H9 (cell line): ENCODE measurements around the gene PTPN22. TPM values are rescaled to one million over a fixed set of nuclear protein-coding genes. Genes with fewer than 3 reads are reported as not detected.

ENCODE experiments used
- DNase-seq: peaks from one replicate; pipeline ENCODE4 v3.0.0-alpha.2; 2017
- H2AFZ ChIP-seq: one replicate; pipeline ENCODE4 v1.6.1; 2013; ENCODE audit warnings: mild to moderate bottlenecking, low read length, control low read depth, moderate library complexity
- H2AK5ac ChIP-seq: 2 replicates; pipeline ENCODE4 v1.6.1; 2013; ENCODE audit warnings: low read length, control low read depth, mixed read lengths; ENCODE audit not compliant: insufficient read length
- H2BK120ac ChIP-seq: one replicate; pipeline ENCODE4 v1.6.1; 2013; ENCODE audit warnings: low read depth, mild to moderate bottlenecking, low read length, control low read depth, inconsistent platforms; ENCODE audit not compliant: poor library complexity, severe bottlenecking
- H2BK12ac ChIP-seq: 2 replicates; pipeline ENCODE4 v1.6.1; 2013; ENCODE audit warnings: low read length, control low read depth, mixed read lengths, low read depth; ENCODE audit not compliant: insufficient read length
- H2BK15ac ChIP-seq: 2 replicates; pipeline ENCODE4 v1.6.1; 2013; ENCODE audit warnings: low read depth, low read length, control low read depth
- H2BK20ac ChIP-seq: one replicate; pipeline ENCODE4 v1.6.1; 2013; ENCODE audit warnings: low read depth, mild to moderate bottlenecking, low read length, control low read depth, inconsistent platforms; ENCODE audit not compliant: poor library complexity, severe bottlenecking
- H2BK5ac ChIP-seq: 2 replicates; pipeline ENCODE4 v1.6.1; 2013; ENCODE audit warnings: low read length, control low read depth, mixed read lengths; ENCODE audit not compliant: insufficient read length
- H3K14ac ChIP-seq: 2 replicates; pipeline ENCODE4 v1.6.1; 2013; ENCODE audit warnings: low read length, control low read depth; ENCODE audit not compliant: insufficient read depth
- H3K18ac ChIP-seq: 2 replicates; pipeline ENCODE4 v1.6.1; 2013; ENCODE audit warnings: low read depth, mild to moderate bottlenecking, mixed read lengths, low read length, control low read depth; ENCODE audit not compliant: insufficient read length
- H3K23ac ChIP-seq: 2 replicates; pipeline ENCODE4 v1.6.1; 2013; ENCODE audit warnings: low read length, control low read depth, mixed read lengths, low read depth; ENCODE audit not compliant: insufficient read length
- H3K23me2 ChIP-seq: 2 replicates; pipeline ENCODE4 v1.6.1; 2013; ENCODE audit warnings: low read depth, mild to moderate bottlenecking, mixed read lengths, low read length, control low read depth; ENCODE audit not compliant: insufficient read length, poor library complexity, severe bottlenecking
- H3K27ac ChIP-seq: 2 replicates; pipeline ENCODE4 v1.5.1; 2013; ENCODE audit warnings: low read length, control low read depth, mixed read lengths, low read depth; ENCODE audit not compliant: insufficient read length
- H3K27me3 ChIP-seq: 2 replicates; pipeline ENCODE4 v1.6.1; 2013; ENCODE audit warnings: low read length, control low read depth, inconsistent platforms; ENCODE audit not compliant: insufficient read depth
- H3K4ac ChIP-seq: 2 replicates; pipeline ENCODE4 v1.6.1; 2013; ENCODE audit warnings: low read depth, mild to moderate bottlenecking, control low read depth, inconsistent platforms, low read length, moderate library complexity
- H3K4me1 ChIP-seq: 2 replicates; pipeline ENCODE4 v1.6.1; 2013; ENCODE audit warnings: low read length, control low read depth, inconsistent platforms; ENCODE audit not compliant: insufficient read depth
- H3K4me2 ChIP-seq: 2 replicates; pipeline ENCODE4 v1.6.1; 2013; ENCODE audit warnings: low read length, control low read depth, mixed read lengths; ENCODE audit not compliant: insufficient read length, insufficient read depth
- H3K56ac ChIP-seq: 2 replicates; pipeline ENCODE4 v1.6.1; 2013; ENCODE audit warnings: low read depth, mild to moderate bottlenecking, mixed read lengths, low read length, control low read depth; ENCODE audit not compliant: insufficient read length
- H3K79me1 ChIP-seq: 2 replicates; pipeline ENCODE4 v1.6.1; 2013; ENCODE audit warnings: low read depth, mild to moderate bottlenecking, moderate library complexity, low read length, control low read depth, inconsistent platforms; ENCODE audit not compliant: insufficient read depth, poor library complexity, severe bottlenecking
- H3K79me2 ChIP-seq: 2 replicates; pipeline ENCODE4 v1.6.1; 2013; ENCODE audit warnings: low read length, control low read depth, inconsistent platforms; ENCODE audit not compliant: insufficient read depth
- H3K9ac ChIP-seq: 2 replicates; pipeline ENCODE4 v1.6.1; 2013; ENCODE audit warnings: low read length, control low read depth, mixed read lengths; ENCODE audit not compliant: insufficient read length; ENCODE audit errors: extremely low read depth
- H3K9me3 ChIP-seq: one replicate; pipeline ENCODE4 v1.6.1; 2013; ENCODE audit warnings: low read depth, low read length, inconsistent platforms; ENCODE audit not compliant: control insufficient read depth
- H3T11ph ChIP-seq: one replicate; pipeline ENCODE4 v1.6.1; 2013; ENCODE audit warnings: mild to moderate bottlenecking, low read length, control low read depth, inconsistent platforms
- H4K20me1 ChIP-seq: one replicate; pipeline ENCODE4 v1.6.1; 2013; ENCODE audit not compliant: control insufficient read depth, insufficient read length, insufficient read depth
- H4K5ac ChIP-seq: 2 replicates; pipeline ENCODE4 v1.6.1; 2013; ENCODE audit warnings: low read depth, mild to moderate bottlenecking, mixed read lengths, low read length, control low read depth; ENCODE audit not compliant: insufficient read length
- H4K8ac ChIP-seq: replicated peaks from 2 replicates; pipeline ENCODE4 v1.6.1; 2013; ENCODE audit warnings: low read length, control low read depth, mixed read lengths, low read depth; ENCODE audit not compliant: insufficient read length
- H4K91ac ChIP-seq: 2 replicates; pipeline ENCODE4 v1.6.1; 2013; ENCODE audit warnings: low read depth, mild to moderate bottlenecking, moderate library complexity, mixed read lengths, low read length, control low read depth; ENCODE audit not compliant: insufficient read length
- H3K27ac Mint-ChIP-seq, 3 experiments: 2 replicates in 2 of 3; 3 replicates in 1 of 3; pipeline ENCODE4 v1.8.0; 2020 to 2021; ENCODE audit warnings: mixed read lengths in 3 of 3, mild to moderate bottlenecking in 1 of 3, moderate library complexity in 1 of 3
- H3K27me3 Mint-ChIP-seq: 2 replicates; pipeline ENCODE4 v1.8.0; 2021; ENCODE audit warnings: low read depth, mild to moderate bottlenecking, moderate library complexity, mixed read lengths
- H3K36me3 Mint-ChIP-seq, 3 experiments: 2 replicates in 2 of 3; 3 replicates in 1 of 3; pipeline ENCODE4 v1.8.0; 2020 to 2021; ENCODE audit warnings: low read depth in 3 of 3, mixed read lengths in 3 of 3; ENCODE audit not compliant: insufficient read depth in 1 of 3
- H3K4me1 Mint-ChIP-seq, 2 experiments: 2 replicates each; pipeline ENCODE4 v1.8.0; 2020; ENCODE audit warnings: mixed read lengths in 2 of 2
- H3K4me3 Mint-ChIP-seq, 2 experiments: 2 replicates in 1 of 2; 3 replicates in 1 of 2; pipeline ENCODE4 v1.8.0; 2020 to 2021; ENCODE audit warnings: mild to moderate bottlenecking in 2 of 2, mixed read lengths in 2 of 2, moderate library complexity in 1 of 2
- H3K9me3 Mint-ChIP-seq, 2 experiments: 2 replicates in 1 of 2; 3 replicates in 1 of 2; pipeline ENCODE4 v1.8.0; 2020; ENCODE audit warnings: mild to moderate bottlenecking in 2 of 2, mixed read lengths in 2 of 2, moderate library complexity in 1 of 2
- WGBS: extraction: QIAGEN DNeasy Blood & Tissue Kit; methylation state at CpG from one replicate; pipeline ENCODE4 v1.1.7; 2013; ENCODE audit warnings: missing lambda C conversion rate, low lambda C conversion rate, mixed read lengths; ENCODE audit not compliant: insufficient read length; ENCODE audit errors: extremely low coverage; 5-methylcytosine and 5-hydroxymethylcytosine counted together
- total RNA-seq: library from RNA; stranded (reverse); gene quantifications from 2 replicates; pipeline ENCODE4 v1.2.1, GENCODE V29; 2021
- TF ChIP-seq, protein P1 (sequence below): fragments of 200-600 bp; sonication (generic); conservative IDR thresholded peaks from 3 replicates; pipeline ENCODE4 v1.8.0; 2021; ENCODE audit warnings: antibody characterized with exemption, mild to moderate bottlenecking

Gene PTPN22
- total RNA-seq, 1 experiment from 2014 or later, result not detected

DNA sequence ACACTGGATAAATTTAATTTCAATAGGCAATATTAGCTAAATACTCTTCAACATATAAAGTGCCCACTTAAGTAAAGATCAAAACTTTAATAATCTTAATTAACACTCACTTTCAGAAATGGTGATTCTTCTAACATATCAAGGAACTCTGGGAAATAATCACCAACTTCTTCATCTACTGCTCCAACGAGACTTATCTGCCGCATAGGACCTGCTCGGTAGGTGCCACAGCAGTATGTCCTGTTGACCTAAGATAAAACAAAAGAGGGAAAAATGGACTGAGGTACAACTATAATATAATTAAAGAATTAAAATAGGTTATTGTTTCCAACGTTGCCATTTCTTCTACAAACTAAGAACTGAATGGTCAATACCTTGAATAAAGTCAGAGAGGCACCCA lies 94.0 kb downstream of the PTPN22 start:
- H3K4me1 Mint-ChIP-seq, result peaks cover 2 to 4% of the 10 kb centered on the region in 2 experiments; a peak in 3 of 4 replicates
- Histone ChIP-seq H3K4me2 (no peak overlapping the region), H3K9me3 (no peaks in the 10 kb centered on the region), H3K27ac (no peak overlapping the region), H3K79me1 (peaks cover 6% of the 10 kb centered on the region), H4K20me1 (no peaks in the 10 kb centered on the region), H3T11ph (no peak overlapping the region), H2BK12ac (no peak overlapping the region), H3K23me2 (no peaks in the 10 kb centered on the region), H2BK5ac (no peak overlapping the region), H3K27me3 (no peaks in the 10 kb centered on the region), H2AFZ (no peak overlapping the region), H2BK15ac (no peak overlapping the region), H3K4me1 (no peaks in the 10 kb centered on the region), H4K5ac (no peak overlapping the region), H4K8ac (no peak overlapping the region), H3K14ac (no peak overlapping the region), H3K9ac (no peak overlapping the region), H3K79me2 (no peaks in the 10 kb centered on the region; the same call in 1 of the 2 replicates), H3K56ac (no peak overlapping the region), H3K4ac (no peak overlapping the region), H2BK20ac (no peak overlapping the region), H4K91ac (no peak overlapping the region), H3K23ac (no peak overlapping the region), H3K18ac (no peak overlapping the region), H2BK120ac (no peak overlapping the region), H2AK5ac (no peak overlapping the region)
- no peak for DNase-seq
- no peak overlapping the region for H3K27ac Mint-ChIP-seq
- no peaks in the 10 kb centered on the region for H3K9me3 Mint-ChIP-seq
- WGBS, result no CpG with 5 or more reads among the region's 4 CpGs
- H3K4me3 Mint-ChIP-seq, result no peak overlapping the region
- peaks cover 6 to 31% (median 21%) of the 10 kb centered on the region in 3 experiments; a peak in 5 of 7 replicates for H3K36me3 Mint-ChIP-seq
- no peaks in the 10 kb centered on the region for H3K27me3 Mint-ChIP-seq
- TF ChIP-seq, protein P1, sequence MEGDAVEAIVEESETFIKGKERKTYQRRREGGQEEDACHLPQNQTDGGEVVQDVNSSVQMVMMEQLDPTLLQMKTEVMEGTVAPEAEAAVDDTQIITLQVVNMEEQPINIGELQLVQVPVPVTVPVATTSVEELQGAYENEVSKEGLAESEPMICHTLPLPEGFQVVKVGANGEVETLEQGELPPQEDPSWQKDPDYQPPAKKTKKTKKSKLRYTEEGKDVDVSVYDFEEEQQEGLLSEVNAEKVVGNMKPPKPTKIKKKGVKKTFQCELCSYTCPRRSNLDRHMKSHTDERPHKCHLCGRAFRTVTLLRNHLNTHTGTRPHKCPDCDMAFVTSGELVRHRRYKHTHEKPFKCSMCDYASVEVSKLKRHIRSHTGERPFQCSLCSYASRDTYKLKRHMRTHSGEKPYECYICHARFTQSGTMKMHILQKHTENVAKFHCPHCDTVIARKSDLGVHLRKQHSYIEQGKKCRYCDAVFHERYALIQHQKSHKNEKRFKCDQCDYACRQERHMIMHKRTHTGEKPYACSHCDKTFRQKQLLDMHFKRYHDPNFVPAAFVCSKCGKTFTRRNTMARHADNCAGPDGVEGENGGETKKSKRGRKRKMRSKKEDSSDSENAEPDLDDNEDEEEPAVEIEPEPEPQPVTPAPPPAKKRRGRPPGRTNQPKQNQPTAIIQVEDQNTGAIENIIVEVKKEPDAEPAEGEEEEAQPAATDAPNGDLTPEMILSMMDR, result no peak
